DMS 273 (cell line): ENCODE data around the gene TCFL5.

Source experiments
- DNase-seq: peaks from one replicate; lab custom pipeline; 2025; ENCODE audit not compliant: unreplicated experiment; lab: John Stamatoyannopoulos, UW

The TCFL5 gene

GRCh38 chr20:62824476-62825332 lies 36.9 kb downstream of the TCFL5 start:
- DNase-seq = peak; percentile 63

GRCh38 chr20:62823688-62824475 lies 37.7 kb downstream of the TCFL5 start:
- peak; percentile 37 for DNase-seq

GRCh38 chr20:62822788-62823651 lies 38.6 kb downstream of the TCFL5 start:
- DNase-seq = peak; percentile 88

- no peak for DNase-seq
Measured at GRCh38 chr20:62822239-62822787, 39.3 kb downstream of the TCFL5 start.

- no peak for DNase-seq
Measured at GRCh38 chr20:62821726-62822210, 39.9 kb downstream of the TCFL5 start.

- DNase-seq = no peak
Measured at GRCh38 chr20:62820962-62821725, 40.5 kb downstream of the TCFL5 start.

GRCh38 chr20:62820208-62820961 lies 41.2 kb downstream of the TCFL5 start:
- peak; percentile 50 for DNase-seq

GRCh38 chr20:62819494-62820174 lies 42.0 kb downstream of the TCFL5 start:
- no peak for DNase-seq

- peak; percentile 89 for DNase-seq
Measured at GRCh38 chr20:62818592-62819493, 42.8 kb downstream of the TCFL5 start.

- DNase-seq = no peak
Measured at GRCh38 chr20:62817975-62818591, 43.5 kb downstream of the TCFL5 start.

GRCh38 chr20:62816884-62817873 lies 44.4 kb downstream of the TCFL5 start, which contains the start of gene COL9A3:
Gene COL9A3 (plus strand): TSS chr20:62817050. CDS start chr20:62817065, 15 bp downstream.
- DNase-seq = peak; percentile 59

GRCh38 chr20:62816031-62816883 lies 45.4 kb downstream of the TCFL5 start:
- peak; percentile 67 for DNase-seq

- peak; percentile 79 for DNase-seq
Measured at GRCh38 chr20:62815066-62815991, 46.3 kb downstream of the TCFL5 start.

- no peak for DNase-seq
Measured at GRCh38 chr20:62814709-62815065, 46.9 kb downstream of the TCFL5 start.
